Measurements from ENCODE around the gene ERC1.

- TF ChIP-seq POLR2A (IDR thresholded peaks at IDR 0.05; ENCODE audit: low read length) (no peak), GATA1 (IDR thresholded peaks at IDR 0.05; ENCODE audit: low read depth, low read length) (no peak)
Measured at GRCh38 chr12:1500095-1500801, 509.2 kb downstream of the ERC1 start.
